Gastroesophageal sphincter (tissue), 4 donors: ENCODE data around the gene GSG1L. TPM values are rescaled to one million over a fixed set of nuclear protein-coding genes. Genes with fewer than 3 reads are reported as not detected.

Source experiments
- ATAC-seq: fragments of 150-250 bp; one replicate; pipeline ENCODE4 v1.9.1; 2016; ENCODE audit warnings: mild to moderate bottlenecking, moderate library complexity
- H3K27ac ChIP-seq, 4 donors: fragments of 200-600 bp; sonication (generic) in 3 of 4; 1 replicate in 3 of 4; 2 replicates in 1 of 4; pipeline ENCODE4 v1.5.1; 2016 to 2019
- H3K27me3 ChIP-seq: fragments of 200-600 bp; sonication (generic); one replicate; pipeline ENCODE4 v1.5.1; 2019
- H3K36me3 ChIP-seq, 2 donors: fragments of 200-600 bp; sonication (generic); one replicate each; pipeline ENCODE4 v1.5.1; 2019; ENCODE audit warnings: control low read depth in 1 of 2
- H3K4me1 ChIP-seq, 3 donors: fragments of 200-600 bp; sonication (generic); 1 replicate in 2 of 3; 2 replicates in 1 of 3; pipeline ENCODE4 v1.5.1; 2016 to 2019; ENCODE audit warnings: control low read depth in 2 of 3
- H3K4me3 ChIP-seq, 2 donors: fragments of 200-600 bp; sonication (generic); one replicate each; pipeline ENCODE4 v1.5.1; 2019; ENCODE audit warnings: mild to moderate bottlenecking in 1 of 2, moderate library complexity in 1 of 2
- H3K9me3 ChIP-seq, 3 donors: fragments of 200-600 bp; sonication (generic); one replicate each; pipeline ENCODE4 v1.5.1; 2017 to 2019; ENCODE audit warnings: control low read depth in 2 of 3
- EP300 ChIP-seq: sonication (generic); formaldehyde crosslinking; IDR thresholded peaks from one replicate; pipeline ENCODE4 v1.6.1; 2017; ENCODE audit warnings: antibody characterized with exemption, mild to moderate bottlenecking
- POLR2A ChIP-seq, 2 donors: fragments of 450-650 bp; IDR thresholded peaks; one replicate each; pipeline ENCODE4 v1.6.1; 2017; ENCODE audit warnings: antibody characterized with exemption in 2 of 2, mild to moderate bottlenecking in 2 of 2, moderate library complexity in 1 of 2
- POLR2AphosphoS5 ChIP-seq: sonication (generic); formaldehyde crosslinking; IDR thresholded peaks from one replicate; pipeline ENCODE4 v1.6.1; 2017; ENCODE audit warnings: antibody characterized with exemption
- WGBS, 2 donors: methylation state at CpG; one replicate each; pipeline ENCODE4 v1.1.5; 2018; ENCODE audit warnings: low coverage in 1 of 2; 5-methylcytosine and 5-hydroxymethylcytosine counted together
- total RNA-seq, 4 donors: library from RNA; depleted of rRNA; stranded (reverse); fragments of >200 nt; gene quantifications; one replicate each; pipeline ENCODE4 v1.1.0, GENCODE V29; 2016
- TF ChIP-seq, protein P1 (sequence below), 4 experiments: fragments of 200-600 bp in 2 of 4; fragments of 450-650 bp in 2 of 4; sonication (generic) in 1 of 4; IDR thresholded peaks; one replicate each; pipeline ENCODE4 v1.5.1; 2017 to 2019; ENCODE audit warnings: antibody characterized with exemption in 4 of 4, mild to moderate bottlenecking in 2 of 4, moderate library complexity in 2 of 4

GSG1L gene
- total RNA-seq, 4 donors from 2014 or later = 1.0 TPM; not detected in 3

DNA sequence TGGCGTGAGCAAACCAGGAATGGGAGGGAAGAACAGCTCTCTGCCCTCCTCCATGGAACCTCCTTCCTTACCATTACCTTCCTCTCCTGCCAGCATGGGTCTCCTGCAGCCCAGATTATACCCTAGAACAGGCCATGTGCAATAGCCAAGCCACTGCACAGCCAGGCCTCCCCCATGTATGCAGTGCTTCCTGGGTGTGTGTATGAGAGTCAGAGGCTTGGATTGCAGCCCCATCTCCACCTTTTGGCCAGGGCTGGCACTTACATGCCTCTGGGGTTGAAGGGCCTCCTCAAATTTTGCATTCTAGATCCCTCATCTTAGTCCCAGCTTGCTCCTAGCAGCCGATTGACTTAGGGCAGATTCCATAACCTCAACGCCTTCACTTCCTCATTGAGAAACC is 133.7 kb downstream of the GSG1L start:
- peaks cover 0 to 15% (median 0%) of the 10 kb centered on the region in 3 donors for H3K9me3 ChIP-seq
- no peak overlapping the region for H3K27ac ChIP-seq
- no peaks in the 10 kb centered on the region for H3K36me3 ChIP-seq
- H3K4me1 ChIP-seq = no peaks in the 10 kb centered on the region
- ATAC-seq = no peak
- peaks cover 27% of the 10 kb centered on the region for H3K27me3 ChIP-seq
- no peak overlapping the region for H3K4me3 ChIP-seq
- TF ChIP-seq POLR2A (IDR thresholded peaks at IDR 0.05) = no peak
- TF ChIP-seq, protein P1, sequence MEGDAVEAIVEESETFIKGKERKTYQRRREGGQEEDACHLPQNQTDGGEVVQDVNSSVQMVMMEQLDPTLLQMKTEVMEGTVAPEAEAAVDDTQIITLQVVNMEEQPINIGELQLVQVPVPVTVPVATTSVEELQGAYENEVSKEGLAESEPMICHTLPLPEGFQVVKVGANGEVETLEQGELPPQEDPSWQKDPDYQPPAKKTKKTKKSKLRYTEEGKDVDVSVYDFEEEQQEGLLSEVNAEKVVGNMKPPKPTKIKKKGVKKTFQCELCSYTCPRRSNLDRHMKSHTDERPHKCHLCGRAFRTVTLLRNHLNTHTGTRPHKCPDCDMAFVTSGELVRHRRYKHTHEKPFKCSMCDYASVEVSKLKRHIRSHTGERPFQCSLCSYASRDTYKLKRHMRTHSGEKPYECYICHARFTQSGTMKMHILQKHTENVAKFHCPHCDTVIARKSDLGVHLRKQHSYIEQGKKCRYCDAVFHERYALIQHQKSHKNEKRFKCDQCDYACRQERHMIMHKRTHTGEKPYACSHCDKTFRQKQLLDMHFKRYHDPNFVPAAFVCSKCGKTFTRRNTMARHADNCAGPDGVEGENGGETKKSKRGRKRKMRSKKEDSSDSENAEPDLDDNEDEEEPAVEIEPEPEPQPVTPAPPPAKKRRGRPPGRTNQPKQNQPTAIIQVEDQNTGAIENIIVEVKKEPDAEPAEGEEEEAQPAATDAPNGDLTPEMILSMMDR (IDR thresholded peaks at IDR 0.05) = no peak
- no peak for TF ChIP-seq EP300
- TF ChIP-seq POLR2AphosphoS5 = no peak
- 48 to 70% methylated on average over 2 of the region's 3 CpGs for WGBS, 2 donors

DNA sequence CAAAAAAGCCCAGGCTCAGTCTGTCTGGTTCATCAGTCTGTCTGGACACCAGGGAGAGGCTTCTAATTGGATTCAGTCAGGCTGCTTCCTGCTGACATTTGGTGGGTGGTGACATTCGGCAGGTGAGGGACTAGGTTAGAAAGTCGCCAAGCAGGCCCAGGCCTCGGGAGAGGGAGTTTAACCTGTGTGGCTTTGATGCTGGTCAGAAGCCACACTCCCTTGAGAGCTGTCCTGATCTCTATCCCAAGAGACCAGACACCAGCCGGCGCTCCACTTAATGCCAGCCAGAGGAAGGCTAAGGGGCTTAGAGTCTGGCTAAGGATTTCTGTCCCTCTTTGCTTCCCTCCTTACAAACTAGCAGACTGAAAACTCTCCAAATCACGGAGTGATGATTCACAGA is 135.0 kb downstream of the GSG1L start:
- Histone ChIP-seq H3K4me1 (no peaks in the 10 kb centered on the region), H3K36me3 (no peaks in the 10 kb centered on the region), H3K4me3 (no peak overlapping the region), H3K27me3 (peaks cover 27% of the 10 kb centered on the region), H3K27ac (no peak overlapping the region), H3K9me3 (peaks cover 0 to 15% (median 0%) of the 10 kb centered on the region in 3 donors)
- WGBS, 2 donors = 38 to 55% methylated on average over 4 to 6 of the region's 6 CpGs
- no peak for ATAC-seq
- no peak for TF ChIP-seq POLR2A (IDR thresholded peaks at IDR 0.05)

DNA sequence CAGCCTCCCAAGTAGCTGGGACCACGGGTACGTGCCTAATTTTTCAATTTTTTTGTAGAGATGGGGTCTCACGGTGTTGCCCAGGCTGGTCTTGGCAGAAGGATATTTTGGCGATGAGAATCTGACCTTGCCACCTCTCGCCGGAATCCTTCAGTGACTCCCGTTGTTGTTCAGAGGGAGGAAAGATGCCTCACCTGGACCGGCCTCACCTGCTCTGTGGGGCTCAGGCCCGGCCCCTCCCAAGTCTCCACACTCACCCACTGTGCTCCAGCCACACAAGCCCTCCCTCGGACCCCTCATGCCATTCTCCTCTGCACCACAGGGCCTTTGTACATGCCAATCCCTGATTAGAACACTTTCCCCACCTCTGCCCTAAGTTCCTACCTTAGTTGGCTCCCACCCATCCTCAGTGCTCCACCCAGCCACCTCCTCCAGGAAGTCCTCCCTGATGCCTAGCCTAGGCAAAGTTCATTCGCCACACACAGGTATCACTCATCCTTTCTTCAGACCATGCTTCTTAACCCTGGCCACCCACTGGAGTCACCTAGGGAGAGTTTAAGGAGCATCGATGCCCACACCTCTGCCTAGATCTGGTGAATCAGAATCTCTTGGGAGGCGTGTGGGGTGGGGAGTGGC is 136.1 kb downstream of the GSG1L start:
- 63 to 73% methylated on average over 5 to 6 of the region's 13 CpGs for WGBS, 2 donors
- peaks cover 38% of the 10 kb centered on the region for H3K27me3 ChIP-seq
- H3K27ac ChIP-seq = no peak overlapping the region
- no peaks in the 10 kb centered on the region for H3K36me3 ChIP-seq
- no peak for TF ChIP-seq POLR2A (IDR thresholded peaks at IDR 0.05)
- TF ChIP-seq, protein P1 (IDR thresholded peaks at IDR 0.05) = no peak
- H3K4me3 ChIP-seq = no peak overlapping the region
- H3K4me1 ChIP-seq = no peaks in the 10 kb centered on the region
- ATAC-seq = no peak
- H3K9me3 ChIP-seq = peaks cover 0 to 5% (median 0%) of the 10 kb centered on the region in 3 donors

DNA sequence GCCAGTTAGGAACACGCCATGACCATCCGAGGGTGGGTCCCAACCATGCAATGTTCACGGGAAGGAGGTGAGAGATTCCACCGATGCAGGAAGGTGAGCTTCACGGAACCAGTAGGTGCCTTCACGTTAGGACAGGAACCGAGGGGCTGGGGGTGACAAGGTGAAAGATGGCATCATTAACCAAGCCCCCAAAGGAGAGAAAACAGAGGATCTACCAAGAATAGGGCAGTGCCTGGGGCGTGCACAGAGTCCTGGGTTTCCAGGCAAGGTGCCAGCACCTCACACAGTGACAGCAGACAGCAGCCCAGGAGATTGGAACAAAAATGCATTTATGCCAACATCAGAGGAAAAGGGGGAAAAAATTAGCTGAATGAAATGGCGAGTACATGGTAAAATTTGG is 137.9 kb downstream of the GSG1L start:
- H3K27me3 ChIP-seq = peaks cover 50% of the 10 kb centered on the region
- H3K4me1 ChIP-seq = no peaks in the 10 kb centered on the region
- TF ChIP-seq, protein P1 (IDR thresholded peaks at IDR 0.05) = no peak
- no peak for TF ChIP-seq POLR2AphosphoS5
- no peak for TF ChIP-seq POLR2A (IDR thresholded peaks at IDR 0.05)
- TF ChIP-seq EP300 = no peak
- no peak overlapping the region for H3K27ac ChIP-seq
- WGBS, 2 donors = 57 to 66% methylated on average over 7 to 8 of the region's 9 CpGs
- no peak overlapping the region for H3K4me3 ChIP-seq
- H3K36me3 ChIP-seq = no peaks in the 10 kb centered on the region
- no peaks in the 10 kb centered on the region for H3K9me3 ChIP-seq
- ATAC-seq = no peak

DNA sequence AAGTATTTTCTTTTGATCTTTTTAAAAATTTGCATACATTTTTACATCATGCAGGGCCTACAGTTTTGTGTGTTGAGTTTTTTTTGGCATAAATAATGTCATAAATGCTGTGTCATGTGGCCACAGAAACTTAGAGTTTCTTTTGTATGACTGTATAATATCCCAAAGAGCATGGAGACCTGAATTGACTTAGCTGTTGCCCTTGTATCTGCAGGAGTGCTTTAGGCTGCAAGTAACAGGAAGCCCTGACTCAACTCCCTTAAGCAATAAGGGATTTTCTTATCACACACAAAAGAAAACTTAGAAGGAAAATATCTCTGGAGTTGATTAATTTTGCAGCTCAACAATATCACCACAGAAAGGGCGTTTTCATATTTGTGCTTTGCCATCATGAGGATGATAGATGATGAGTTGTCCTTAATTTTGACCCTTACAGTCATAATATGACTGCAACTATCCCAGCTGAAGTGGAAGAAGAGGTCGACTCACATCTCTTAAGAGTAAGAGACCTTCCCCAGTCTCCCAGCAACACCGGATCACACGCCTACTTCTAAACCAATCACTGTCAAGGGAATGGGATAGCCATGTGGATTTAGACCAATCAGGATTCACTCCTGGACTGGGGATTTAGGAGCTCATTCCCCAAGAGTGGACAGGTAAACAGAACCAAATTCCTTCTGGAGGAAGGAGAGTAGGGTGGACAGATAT is 138.9 kb downstream of the GSG1L start:
- TF ChIP-seq, protein P1 (IDR thresholded peaks at IDR 0.05) = no peak
- TF ChIP-seq POLR2AphosphoS5 (no peak), POLR2A (IDR thresholded peaks at IDR 0.05) (no peak), EP300 (no peak)

More for the DNA sequence above, 138.9 kb downstream of the GSG1L start:
- H3K27me3 ChIP-seq = peaks cover 53% of the 10 kb centered on the region
- H3K27ac ChIP-seq = no peak overlapping the region
- no peak for ATAC-seq
- H3K9me3 ChIP-seq = no peaks in the 10 kb centered on the region
- WGBS, 2 donors = 50 to 80% methylated on average over 1 to 4 of the region's 4 CpGs
- no peaks in the 10 kb centered on the region for H3K36me3 ChIP-seq
- no peak overlapping the region for H3K4me3 ChIP-seq
- H3K4me1 ChIP-seq = no peaks in the 10 kb centered on the region
